GM18498 (cell line): ENCODE results near the gene HOXC6.

Experiments
- ATAC-seq: cut with Tn5 transposase; IDR thresholded peaks from one replicate; pipeline ENCODE4 v1.9.1; 2021; ENCODE audit warnings: mild to moderate bottlenecking, moderate library complexity; ENCODE audit not compliant: unreplicated experiment

The HOXC6 gene

DNA sequence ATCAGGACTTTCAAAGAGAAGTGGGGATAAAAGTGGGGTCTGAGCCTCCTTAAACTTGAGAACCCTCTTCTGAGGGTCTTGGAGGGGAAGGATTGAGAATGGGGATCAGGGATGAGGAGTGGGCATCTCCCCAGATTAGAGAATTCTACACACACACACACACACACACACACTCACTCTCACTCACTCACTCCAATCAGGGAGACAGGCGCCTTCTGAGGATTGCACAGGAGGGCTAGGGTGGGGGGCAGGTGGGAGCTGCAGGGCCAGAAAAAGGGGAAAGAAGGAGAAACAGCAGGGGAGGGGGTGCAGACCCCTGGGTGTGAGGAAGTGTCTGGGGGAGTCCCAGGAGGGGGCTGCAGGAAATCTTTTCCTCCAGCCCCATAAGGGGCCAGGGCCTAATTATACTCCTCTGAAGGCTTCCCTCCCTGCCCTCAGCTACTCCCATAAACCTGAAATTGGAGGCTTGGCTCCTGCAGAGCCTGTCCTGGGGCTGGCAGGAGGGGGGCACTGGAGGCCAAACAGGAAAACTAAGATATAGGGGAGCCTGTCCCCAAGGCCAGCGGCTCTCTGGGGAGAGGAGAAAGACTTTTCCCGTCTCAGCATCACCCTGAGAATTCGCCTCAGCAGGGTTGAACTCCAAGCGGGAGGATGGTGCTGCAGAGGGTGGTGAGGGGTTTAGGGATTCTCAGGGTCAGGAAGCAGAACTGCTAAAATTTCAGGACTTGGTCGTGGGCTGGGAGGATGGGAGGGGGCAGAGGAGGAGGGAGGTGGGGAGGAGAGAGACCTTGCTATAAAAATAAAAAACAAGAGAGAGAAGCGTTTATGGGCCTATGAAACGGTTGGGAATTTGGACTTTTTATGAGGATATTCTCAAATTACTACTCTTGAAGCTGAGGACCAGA lies 26.7 kb upstream of the HOXC6 start:
- no peak for ATAC-seq

DNA sequence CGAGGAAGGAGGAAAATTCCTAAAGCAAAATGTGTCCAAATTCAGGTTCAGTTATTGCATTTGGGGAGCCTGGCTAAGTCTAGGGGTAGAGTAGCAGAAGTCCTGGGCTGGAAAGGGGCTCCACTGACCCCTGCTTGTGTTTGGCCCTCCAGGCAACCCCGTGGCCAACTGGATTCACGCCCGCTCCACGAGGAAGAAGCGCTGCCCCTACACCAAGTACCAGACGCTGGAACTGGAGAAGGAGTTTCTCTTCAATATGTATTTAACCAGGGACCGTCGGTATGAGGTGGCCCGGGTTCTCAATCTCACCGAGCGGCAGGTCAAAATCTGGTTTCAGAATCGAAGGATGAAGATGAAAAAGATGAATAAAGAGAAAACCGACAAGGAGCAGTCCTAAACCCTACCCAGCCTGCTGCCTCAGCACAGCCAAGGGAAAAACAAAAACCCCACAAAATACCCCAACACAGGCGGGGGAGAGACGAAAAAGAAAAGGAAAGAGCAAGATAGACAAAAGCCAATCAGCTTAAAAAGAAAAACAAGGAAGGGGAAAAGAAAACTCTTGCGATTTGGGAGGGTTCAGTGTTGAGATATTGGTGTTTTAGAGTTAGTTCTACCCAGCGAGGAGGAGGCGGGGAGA lies 25.8 kb upstream of the HOXC6 start:
- no peak for ATAC-seq

DNA sequence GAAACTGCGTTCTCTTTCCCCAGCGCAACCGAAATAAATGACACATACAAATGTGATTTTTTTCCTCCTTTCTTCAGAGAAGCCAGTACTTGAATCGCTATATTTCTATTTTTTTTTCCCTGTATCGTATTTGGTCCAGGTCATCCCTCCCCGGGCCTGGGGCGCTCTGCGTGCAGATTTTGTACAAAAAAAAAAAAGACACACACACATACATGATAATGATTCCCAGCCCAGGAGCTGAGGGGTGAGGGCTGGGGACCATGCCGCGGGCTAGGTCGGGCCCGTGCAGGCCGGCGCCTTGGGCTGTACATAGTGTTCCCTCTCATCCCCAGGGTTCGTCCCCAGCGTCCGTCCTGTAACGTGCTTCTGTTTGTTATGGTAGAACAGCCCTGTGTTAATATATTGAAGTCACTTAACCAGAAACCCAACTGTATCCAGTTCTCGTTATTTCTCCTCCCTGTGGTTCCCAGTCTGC lies 25.3 kb upstream of the HOXC6 start:
- no peak for ATAC-seq

DNA sequence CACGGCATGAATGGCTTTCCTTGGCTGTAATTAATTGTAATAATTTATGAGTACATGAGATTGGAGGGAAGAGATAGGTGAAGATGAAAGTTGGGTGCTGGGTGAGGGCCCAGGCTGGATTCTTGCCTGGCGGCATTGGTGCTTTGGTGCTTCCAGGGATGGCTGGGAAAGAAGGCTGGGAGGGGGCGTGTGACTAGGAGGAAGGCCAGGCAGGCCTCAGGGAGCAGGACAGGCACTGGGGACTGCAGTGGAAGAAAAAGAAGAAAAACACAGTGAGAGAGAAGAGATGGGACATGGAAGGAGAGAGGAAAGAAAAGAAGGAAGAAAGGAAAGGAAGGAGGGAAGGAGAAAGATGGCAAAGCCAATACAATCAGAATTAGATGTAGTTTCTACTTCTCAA lies 24.6 kb upstream of the HOXC6 start:
- ATAC-seq, result no peak

DNA sequence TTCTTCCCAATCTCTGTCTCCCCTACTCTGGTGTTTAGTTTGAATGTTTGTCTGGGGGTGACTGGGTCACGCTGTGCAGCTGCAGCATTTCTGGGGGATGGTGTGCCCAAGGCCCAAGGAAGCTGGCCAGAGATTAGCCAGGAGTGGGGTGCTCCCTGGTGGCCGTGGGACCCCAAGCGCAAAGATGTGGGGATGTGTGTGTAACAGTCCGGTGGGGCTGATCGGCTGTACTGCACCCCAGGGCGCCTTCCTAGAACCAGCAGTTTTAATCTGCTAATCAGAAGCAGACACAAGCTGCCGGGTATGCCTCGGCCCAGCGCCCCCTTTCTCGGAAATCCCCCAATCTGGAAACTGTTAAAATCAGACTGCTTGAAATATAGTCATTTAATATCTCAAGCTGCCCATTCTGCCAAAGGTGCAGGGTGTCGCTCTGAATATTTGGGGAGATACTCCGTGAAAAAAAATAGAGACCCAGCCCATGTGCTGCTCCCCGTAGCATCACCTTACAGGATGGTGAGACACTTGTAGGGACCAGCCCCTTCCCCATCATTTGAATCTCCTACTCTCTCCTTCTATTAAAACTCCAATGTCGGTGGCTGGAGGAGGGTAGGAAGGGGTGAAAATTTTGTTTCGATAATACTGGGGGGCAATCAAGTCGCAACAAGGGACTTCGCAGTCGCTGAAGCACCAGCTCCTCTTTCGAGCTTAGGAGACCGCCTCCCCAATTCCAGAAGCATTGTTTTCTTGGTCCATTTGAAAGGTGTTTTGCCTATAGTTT lies 24.0 kb upstream of the HOXC6 start:
- no peak for ATAC-seq

DNA sequence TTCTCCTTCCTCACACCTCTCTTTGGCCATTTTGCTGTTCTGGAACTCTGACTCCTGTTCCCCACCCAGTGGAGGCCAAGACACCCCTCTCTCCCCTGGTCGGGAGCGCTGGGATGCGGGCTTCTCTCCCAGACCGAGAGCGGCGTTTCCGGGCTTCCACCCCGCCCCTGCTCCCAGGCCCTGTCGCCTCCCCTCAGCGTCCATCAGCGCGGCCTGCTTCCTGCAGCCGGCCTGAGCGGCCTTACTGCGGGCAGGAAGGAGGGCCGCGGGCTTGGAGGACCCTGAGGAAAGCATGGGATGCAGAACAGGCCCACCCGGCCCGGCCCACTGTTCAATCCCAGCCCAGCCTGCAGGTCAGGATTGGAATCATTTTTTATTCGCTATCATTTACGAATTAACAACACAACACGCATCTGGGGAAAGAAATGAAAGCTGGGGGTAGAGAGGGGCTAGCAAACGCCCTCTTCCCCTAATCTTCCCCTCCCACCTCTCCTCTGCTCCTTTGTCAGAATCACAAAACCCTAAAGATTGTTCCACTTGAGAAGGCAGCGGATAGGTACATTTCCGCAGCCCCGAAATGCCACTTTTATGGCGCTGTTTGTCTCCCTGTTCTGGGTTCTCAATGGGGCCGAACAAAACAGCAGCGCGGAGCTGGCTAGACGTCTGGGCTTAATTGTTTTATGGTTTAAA lies 23.3 kb upstream of the HOXC6 start:
- no peak for ATAC-seq

DNA sequence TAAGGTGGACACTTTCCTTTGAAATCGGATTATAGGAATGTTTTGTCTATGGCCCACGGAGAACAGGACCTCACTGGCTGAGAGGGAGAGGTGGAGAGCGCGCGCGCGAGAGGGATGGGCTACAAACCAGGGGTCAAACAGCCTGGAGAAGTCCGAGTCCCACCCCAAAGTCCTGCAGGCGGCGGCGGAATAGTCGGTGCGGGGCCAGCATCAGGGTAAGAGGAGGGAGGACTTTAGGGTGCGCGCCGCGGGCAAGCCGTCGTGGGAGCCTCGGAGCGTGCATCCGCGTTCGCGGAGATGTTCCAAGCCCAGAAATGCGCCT lies 22.7 kb upstream of the HOXC6 start:
- no peak for ATAC-seq

DNA sequence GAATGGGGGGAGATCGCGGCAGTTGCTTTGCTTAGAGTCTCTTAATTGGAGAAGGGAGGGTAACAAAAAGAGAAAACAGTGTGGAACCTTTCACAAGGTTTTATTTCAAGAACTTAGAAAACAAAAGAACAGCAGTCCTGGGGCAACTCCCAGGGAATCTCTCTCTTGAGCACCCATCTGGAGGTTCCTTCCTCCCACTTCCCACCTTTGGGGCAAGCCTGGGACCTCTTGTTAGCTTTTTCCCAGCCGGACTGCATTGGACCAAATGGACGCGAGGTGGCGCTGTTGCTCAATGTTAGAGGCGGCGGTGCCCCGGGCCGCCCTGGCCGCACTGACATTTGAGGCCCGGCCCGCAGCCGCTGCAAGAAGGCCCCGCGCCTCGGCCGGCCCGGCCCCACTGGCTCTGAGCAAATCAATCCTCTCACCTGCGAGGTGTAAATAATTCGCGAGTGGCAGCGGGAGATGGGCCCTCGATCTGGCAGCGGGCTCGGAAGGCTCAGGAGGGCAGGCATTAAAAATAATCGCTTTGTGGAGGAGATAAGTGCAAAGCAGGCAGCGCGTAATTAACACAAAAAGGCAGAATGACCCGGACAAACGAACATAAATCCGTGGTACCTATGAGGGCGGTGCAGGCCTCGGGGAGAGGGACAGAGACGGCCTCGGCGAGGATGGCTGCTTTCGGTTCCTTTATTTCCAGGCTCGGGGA lies 22.2 kb upstream of the HOXC6 start:
- peak; percentile 65 for ATAC-seq

DNA sequence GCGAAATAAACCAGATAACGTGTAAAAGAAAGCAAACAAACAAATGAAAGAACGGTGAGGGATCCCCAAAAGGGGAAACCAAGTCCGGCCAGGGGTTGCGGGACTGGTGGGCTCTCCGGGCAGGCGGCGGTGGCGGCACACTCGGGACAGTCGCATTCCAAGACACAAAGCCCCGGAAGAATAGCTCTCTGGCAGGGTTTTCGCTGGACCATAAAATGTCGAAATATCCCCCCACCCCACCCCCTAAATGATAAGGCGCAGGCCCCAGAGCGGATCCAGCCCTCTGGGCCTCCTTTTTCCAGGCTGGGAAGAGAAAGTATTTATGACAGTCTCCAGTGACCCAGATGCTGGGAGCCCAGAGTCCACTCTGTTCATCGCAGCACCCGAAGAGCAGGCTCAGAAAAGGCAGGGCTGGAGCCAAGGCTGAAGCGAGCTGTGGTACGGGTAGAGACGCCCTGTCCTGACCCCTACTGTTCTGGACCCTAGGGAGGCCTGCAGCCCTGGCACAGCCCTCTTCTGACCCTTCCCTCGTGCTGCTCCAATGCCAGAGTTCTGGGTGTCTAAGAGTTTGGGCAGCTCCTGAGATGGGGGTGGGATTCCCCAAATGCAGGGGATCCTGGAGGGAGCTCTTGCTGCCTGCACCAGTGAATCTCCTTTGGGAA lies 21.6 kb upstream of the HOXC6 start:
- no peak for ATAC-seq

DNA sequence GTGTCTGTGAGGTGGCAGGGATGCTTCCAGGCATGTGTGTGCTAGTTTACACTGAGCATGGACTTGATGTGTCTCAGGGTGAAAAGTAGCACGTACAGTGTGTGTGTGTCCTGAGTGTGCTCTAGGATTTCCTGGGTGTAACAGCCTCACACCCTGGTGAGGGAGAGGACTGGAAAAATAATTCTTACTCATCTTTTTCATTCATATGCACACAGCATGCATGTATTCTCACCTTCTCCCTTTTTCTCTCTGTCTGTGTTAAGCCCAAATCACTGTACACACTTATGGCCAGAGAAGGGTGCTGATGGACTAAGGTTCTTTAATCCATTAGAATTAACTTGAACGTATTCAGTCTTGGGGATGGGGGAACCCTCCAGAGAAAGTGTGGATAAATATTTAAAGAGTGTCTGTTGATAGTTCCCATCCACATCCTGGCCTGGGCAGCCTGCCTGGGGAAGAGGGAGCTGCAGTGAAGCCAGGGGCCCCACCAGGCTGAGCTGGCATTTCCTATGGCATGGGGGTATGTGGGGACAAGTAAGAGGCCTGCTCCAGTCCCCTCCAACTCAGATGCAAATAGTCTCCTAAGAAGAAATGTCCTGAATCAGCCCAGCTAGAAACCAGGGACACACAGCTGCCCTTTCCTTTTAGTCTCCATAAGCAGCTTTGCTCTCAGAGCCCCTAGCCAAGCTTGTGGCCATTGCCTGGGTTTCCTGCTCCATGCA lies 20.5 kb upstream of the HOXC6 start:
- no peak for ATAC-seq

DNA sequence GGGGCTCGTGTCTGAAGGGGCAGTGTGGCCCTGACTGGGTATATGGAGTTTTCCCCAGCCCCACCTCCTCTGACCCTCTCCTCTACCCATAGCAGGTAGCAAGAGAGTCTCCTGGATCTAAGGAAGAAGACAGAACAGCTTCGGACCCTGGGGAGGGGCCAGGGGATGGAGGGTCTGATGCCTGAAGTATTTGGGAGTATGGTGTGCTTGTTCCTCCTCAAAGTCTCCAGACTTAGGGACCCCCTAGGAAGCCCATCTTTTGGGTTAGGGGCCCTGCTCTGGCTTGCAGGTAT lies 20.0 kb upstream of the HOXC6 start:
- no peak for ATAC-seq

DNA sequence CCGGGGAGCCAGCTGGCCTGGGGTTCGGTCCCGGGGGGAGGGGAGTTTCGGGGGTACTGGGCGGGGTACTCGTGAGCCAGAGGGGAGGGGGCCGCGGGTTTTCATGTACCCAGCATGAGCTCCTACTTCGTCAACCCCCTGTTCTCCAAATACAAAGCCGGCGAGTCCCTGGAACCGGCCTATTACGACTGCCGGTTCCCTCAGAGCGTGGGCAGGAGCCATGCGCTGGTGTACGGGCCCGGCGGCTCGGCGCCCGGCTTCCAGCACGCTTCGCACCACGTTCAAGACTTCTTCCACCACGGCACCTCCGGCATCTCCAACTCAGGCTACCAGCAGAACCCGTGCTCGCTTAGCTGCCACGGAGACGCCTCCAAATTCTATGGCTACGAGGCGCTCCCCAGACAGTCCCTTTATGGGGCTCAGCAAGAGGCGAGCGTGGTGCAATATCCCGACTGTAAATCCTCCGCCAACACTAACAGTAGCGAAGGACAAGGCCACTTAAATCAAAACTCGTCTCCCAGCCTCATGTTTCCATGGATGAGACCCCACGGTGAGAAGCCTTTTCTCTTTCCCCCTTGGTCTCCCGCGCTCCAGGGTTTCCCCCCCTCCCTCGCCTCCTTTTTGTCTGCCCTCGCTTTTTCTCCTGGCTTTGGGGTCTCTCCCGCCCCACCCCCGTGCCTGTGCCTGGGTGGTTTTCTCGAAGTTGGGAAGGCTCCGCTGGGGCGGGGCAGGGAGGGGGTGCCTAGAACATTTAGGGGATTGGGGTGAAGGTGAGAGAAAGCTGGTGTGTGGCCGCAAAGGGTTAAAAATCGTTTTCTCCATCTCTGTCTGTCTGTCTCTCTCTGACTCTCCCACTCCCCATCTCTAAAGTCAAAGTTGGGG lies 18.8 kb upstream of the HOXC6 start:
- no peak for ATAC-seq

DNA sequence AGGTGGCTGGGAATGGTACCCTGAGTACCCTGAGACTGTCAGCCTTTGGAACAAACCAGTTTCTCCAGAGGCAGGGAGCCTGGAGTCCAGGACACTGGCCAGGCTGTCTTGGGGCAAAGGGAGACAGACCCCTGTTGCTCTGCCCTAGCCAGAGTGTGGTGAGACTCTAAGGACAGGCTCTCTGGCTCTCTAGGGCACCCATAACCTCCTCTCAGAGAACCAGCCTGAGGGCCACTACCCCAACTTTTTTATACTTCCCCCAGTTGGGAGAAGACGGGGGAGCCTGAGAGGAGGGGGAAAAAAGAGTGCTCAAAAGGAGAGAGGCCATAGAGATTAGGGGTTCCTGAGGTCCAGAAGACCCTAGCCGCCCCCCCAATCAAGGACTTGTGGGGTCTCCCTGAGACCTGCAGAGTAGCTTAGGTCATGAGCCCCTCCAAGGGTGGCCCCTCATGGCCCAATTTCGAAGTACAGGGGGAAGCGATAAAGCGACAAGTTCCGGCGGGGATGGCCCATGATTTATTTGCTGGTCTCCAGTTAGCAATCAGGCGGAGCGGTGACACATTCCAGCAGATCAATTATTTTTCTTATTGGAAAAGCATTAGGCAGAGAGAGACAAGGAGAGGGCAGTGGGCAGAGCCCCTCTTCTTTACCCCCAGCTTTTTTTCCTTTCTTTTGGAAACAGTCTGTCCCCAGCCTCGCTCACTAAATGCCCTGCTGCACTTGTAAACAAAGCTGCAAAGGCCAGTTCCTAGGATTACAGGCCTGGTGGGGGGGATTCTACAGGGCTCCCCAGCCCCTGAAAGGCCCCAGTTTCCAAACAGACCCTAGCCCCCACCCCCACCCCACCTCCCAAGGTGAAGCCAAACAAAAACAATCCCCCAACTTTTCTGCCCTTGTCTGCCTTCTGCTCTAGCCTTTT lies 17.9 kb upstream of the HOXC6 start:
- ATAC-seq, result no peak

DNA sequence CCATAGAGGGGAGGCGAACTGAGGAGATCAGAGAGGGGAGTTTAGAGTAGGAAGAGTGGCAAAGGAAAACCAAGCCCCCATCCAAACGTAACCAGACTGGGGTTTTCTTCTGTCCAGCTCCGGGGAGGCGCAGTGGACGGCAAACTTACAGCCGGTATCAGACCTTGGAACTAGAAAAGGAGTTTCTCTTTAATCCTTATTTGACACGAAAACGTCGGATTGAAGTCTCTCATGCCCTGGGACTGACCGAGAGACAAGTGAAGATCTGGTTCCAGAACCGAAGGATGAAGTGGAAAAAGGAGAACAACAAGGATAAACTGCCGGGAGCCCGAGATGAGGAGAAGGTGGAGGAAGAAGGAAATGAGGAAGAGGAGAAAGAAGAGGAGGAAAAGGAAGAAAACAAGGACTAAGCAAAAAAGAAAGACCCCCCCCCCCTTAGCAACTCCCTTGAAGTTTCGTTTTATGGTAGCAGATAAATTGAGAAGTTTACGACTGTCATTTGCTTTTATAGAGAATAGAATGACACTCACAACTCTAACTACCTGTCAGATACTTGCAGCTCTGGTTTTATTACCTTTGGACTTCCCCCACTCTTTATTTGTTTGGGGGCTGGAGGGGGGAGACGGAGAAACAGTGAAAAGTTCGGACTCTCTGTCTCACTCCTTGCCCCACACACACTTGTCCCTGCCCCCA lies 17.1 kb upstream of the HOXC6 start:
- ATAC-seq, result no peak

DNA sequence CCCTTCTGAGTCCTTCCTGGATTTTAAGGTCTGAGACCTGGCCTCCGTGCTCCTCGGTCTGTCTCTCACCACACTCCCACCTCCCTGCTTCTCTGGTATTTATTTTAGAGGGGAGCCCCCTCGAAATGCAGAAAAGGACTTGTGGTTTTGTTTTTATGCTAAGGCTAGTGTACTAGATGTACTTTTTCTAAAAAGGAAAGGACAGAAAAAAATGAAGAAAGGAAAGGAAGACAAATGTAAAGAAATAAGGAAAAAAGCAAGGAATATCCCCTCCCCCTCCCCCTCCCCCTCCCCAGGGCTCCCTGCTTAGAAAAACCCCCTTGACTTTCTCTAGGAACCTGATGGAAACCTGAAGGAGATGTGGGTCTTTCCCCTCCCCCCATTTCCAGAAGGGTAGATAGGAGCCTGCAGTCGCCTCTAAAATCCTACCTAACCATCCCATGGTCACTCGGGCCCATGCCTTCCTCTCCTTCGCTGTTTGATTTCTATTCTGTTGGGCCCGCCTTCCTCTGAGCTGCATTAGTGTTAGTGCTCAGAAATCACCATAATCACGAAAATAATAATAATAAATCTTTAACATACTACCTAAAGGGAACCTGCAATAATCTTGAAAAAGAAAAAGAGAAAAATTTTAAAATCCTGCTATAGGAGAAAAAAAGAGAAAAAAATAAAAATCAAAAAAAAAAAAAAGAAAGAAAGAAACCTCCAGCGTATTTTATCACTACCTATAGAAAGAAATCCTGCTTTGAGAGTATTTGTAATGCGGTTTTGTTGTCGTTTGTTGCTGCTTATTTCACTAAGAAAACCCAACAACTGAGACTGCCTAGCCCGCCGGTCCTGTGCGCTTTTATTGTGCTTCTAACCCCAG lies 16.3 kb upstream of the HOXC6 start:
- no peak for ATAC-seq
